Iris pigment epithelial cell (primary cell): ENCODE data around the gene FXYD2.

ENCODE experiments used
- DNase-seq: peaks from one replicate; pipeline ENCODE4 v3.0.0-alpha.2; 2011; ENCODE audit warnings: low read depth

FXYD2 gene

GRCh38 chr11:117796872-117797529 is 27.5 kb downstream of the FXYD2 start, which contains the start of gene DSCAML1:
DSCAML1 (minus strand) TSS chr11:117797216; CDS start chr11:117797079, 137 bp downstream.
- DNase-seq: no peak

GRCh38 chr11:117796456-117796871 is 28.1 kb downstream of the FXYD2 start:
- DNase-seq: no peak

GRCh38 chr11:117795638-117796455 is 28.7 kb downstream of the FXYD2 start:
- no peak for DNase-seq

GRCh38 chr11:117794772-117795629 is 29.5 kb downstream of the FXYD2 start:
- DNase-seq: no peak

- DNase-seq: no peak
Measured at GRCh38 chr11:117794135-117794534, 30.4 kb downstream of the FXYD2 start.

GRCh38 chr11:117793583-117793982 is 31.0 kb downstream of the FXYD2 start:
- no peak for DNase-seq

- no peak for DNase-seq
Measured at GRCh38 chr11:117792992-117793391, 31.6 kb downstream of the FXYD2 start.

- DNase-seq: no peak
Measured at GRCh38 chr11:117792241-117792640, 32.3 kb downstream of the FXYD2 start.

GRCh38 chr11:117790279-117790678 is 34.3 kb downstream of the FXYD2 start:
- no peak for DNase-seq

GRCh38 chr11:117789241-117789640 is 35.3 kb downstream of the FXYD2 start:
- no peak for DNase-seq

GRCh38 chr11:117786135-117786870 is 38.2 kb downstream of the FXYD2 start:
- DNase-seq: no peak

- DNase-seq: no peak
Measured at GRCh38 chr11:117782101-117782500, 42.4 kb downstream of the FXYD2 start.

GRCh38 chr11:117781627-117782026 is 42.9 kb downstream of the FXYD2 start:
- no peak for DNase-seq

- no peak for DNase-seq
Measured at GRCh38 chr11:117780456-117780855, 44.1 kb downstream of the FXYD2 start.

- no peak for DNase-seq
Measured at GRCh38 chr11:117774553-117774952, 50.0 kb downstream of the FXYD2 start.

- DNase-seq: no peak
Measured at GRCh38 chr11:117772360-117772759, 52.2 kb downstream of the FXYD2 start.

- DNase-seq: no peak
Measured at GRCh38 chr11:117771841-117772240, 52.7 kb downstream of the FXYD2 start.

- no peak for DNase-seq
Measured at GRCh38 chr11:117771197-117771596, 53.3 kb downstream of the FXYD2 start.

- DNase-seq: no peak
Measured at GRCh38 chr11:117770061-117770460, 54.5 kb downstream of the FXYD2 start.
